ENCODE data around the gene PMM1. TPM values are rescaled to one million over a fixed set of nuclear protein-coding genes. Genes with fewer than 3 reads are reported as not detected.
"Not testable (repeated sequence)": the region's sequence is repeated elsewhere in the genome, so short reads cannot be mapped to it uniquely, and the experiment has no call there.

Gene PMM1
- total RNA-seq, 1 donor from 2014 or later = 47.1 TPM

GRCh38 chr22:41598891-41599635 lies 9.4 kb upstream of the PMM1 start:
- Mint-ChIP-seq H3K27me3 (ENCODE audit: low read depth) (no peaks in the 10 kb centered on the region), H3K36me3 (ENCODE audit: low read depth) (peaks cover 14% of the 10 kb centered on the region), H3K4me3 (ENCODE audit: unreplicated experiment) (no peak overlapping the region), H3K4me1 (ENCODE audit: low read depth) (peaks cover 12% of the 10 kb centered on the region), H3K9me3 (ENCODE audit: low read depth) (no peaks in the 10 kb centered on the region), H3K27ac (ENCODE audit: unreplicated experiment) (peak overlapping the region; percentile 25)
- TF ChIP-seq CTCF (IDR thresholded peaks at IDR 0.05) = no peak
- DNase-seq (ENCODE audit: low spot score) = no peak

GRCh38 chr22:41598081-41598480 lies 8.4 kb upstream of the PMM1 start:
- H3K4me3 Mint-ChIP-seq (ENCODE audit: unreplicated experiment) = no peak overlapping the region
- TF ChIP-seq CTCF (IDR thresholded peaks at IDR 0.05) = no peak
- no peak for DNase-seq (ENCODE audit: low spot score)
- no peaks in the 10 kb centered on the region for H3K27me3 Mint-ChIP-seq (ENCODE audit: low read depth)
- H3K9me3 Mint-ChIP-seq (ENCODE audit: low read depth) = no peaks in the 10 kb centered on the region
- H3K4me1 Mint-ChIP-seq (ENCODE audit: low read depth) = peaks cover 12% of the 10 kb centered on the region
- H3K27ac Mint-ChIP-seq (ENCODE audit: unreplicated experiment) = peak overlapping the region; percentile 86
- H3K36me3 Mint-ChIP-seq (ENCODE audit: low read depth) = peaks cover 14% of the 10 kb centered on the region

GRCh38 chr22:41597635-41597953 lies 8.0 kb upstream of the PMM1 start:
- Mint-ChIP-seq H3K9me3 (ENCODE audit: low read depth) (no peaks in the 10 kb centered on the region), H3K4me3 (ENCODE audit: unreplicated experiment) (no peak overlapping the region), H3K27me3 (ENCODE audit: low read depth) (no peaks in the 10 kb centered on the region), H3K27ac (ENCODE audit: unreplicated experiment) (peak overlapping the region; percentile 86), H3K4me1 (ENCODE audit: low read depth) (peaks cover 12% of the 10 kb centered on the region), H3K36me3 (ENCODE audit: low read depth) (peaks cover 9% of the 10 kb centered on the region)
- no peak for DNase-seq (ENCODE audit: low spot score)
- TF ChIP-seq CTCF (IDR thresholded peaks at IDR 0.05) = peak; percentile 59

- H3K9me3 Mint-ChIP-seq (ENCODE audit: low read depth) = no peaks in the 10 kb centered on the region
- no peaks in the 10 kb centered on the region for H3K27me3 Mint-ChIP-seq (ENCODE audit: low read depth)
- peak; percentile 88 for DNase-seq (ENCODE audit: low spot score)
- TF ChIP-seq CTCF (IDR thresholded peaks at IDR 0.05) = peak; percentile 83
- H3K27ac Mint-ChIP-seq (ENCODE audit: unreplicated experiment) = peak overlapping the region; percentile 86
- H3K36me3 Mint-ChIP-seq (ENCODE audit: low read depth) = peaks cover 7% of the 10 kb centered on the region
- peaks cover 12% of the 10 kb centered on the region for H3K4me1 Mint-ChIP-seq (ENCODE audit: low read depth)
- H3K4me3 Mint-ChIP-seq (ENCODE audit: unreplicated experiment) = no peak overlapping the region
These were observed 7.4 kb upstream of the PMM1 start for GRCh38 chr22:41596776-41597634.

- Mint-ChIP-seq H3K27me3 (ENCODE audit: low read depth) (no peaks in the 10 kb centered on the region), H3K4me3 (ENCODE audit: unreplicated experiment) (no peak overlapping the region), H3K4me1 (ENCODE audit: low read depth) (peaks cover 12% of the 10 kb centered on the region), H3K27ac (ENCODE audit: unreplicated experiment) (peak overlapping the region; percentile 27), H3K9me3 (ENCODE audit: low read depth) (no peaks in the 10 kb centered on the region), H3K36me3 (ENCODE audit: low read depth) (peaks cover 4% of the 10 kb centered on the region)
- TF ChIP-seq CTCF (IDR thresholded peaks at IDR 0.05) = no peak
- DNase-seq (ENCODE audit: low spot score) = no peak
These were observed 6.1 kb upstream of the PMM1 start for GRCh38 chr22:41595703-41596102.

- not testable (repeated sequence) for H3K36me3 Mint-ChIP-seq (ENCODE audit: low read depth); H3K4me3 Mint-ChIP-seq (ENCODE audit: unreplicated experiment); H3K9me3 Mint-ChIP-seq (ENCODE audit: low read depth); DNase-seq (ENCODE audit: low spot score); H3K27ac Mint-ChIP-seq (ENCODE audit: unreplicated experiment); H3K27me3 Mint-ChIP-seq (ENCODE audit: low read depth)
- H3K4me1 Mint-ChIP-seq (ENCODE audit: low read depth) = peaks cover 20% of the 10 kb centered on the region
These were observed 3.8 kb upstream of the PMM1 start for GRCh38 chr22:41593336-41593960.
